Fibroblast of gingiva (primary cell): Measurements from ENCODE around the gene EXOC5.
"Not testable (repeated sequence)": the region's sequence is repeated elsewhere in the genome, so short reads cannot be mapped to it uniquely, and the experiment has no call there.

ENCODE experiments used
- DNase-seq: peaks from one replicate; pipeline ENCODE4 v3.0.0-alpha.2; 2011; ENCODE audit warnings: low read depth

EXOC5 gene

GRCh38 chr14:57259672-57260071 is 9.0 kb downstream of the EXOC5 start:
- no peak for DNase-seq

- not testable (repeated sequence) for DNase-seq
Measured at GRCh38 chr14:57258221-57258620, 10.5 kb downstream of the EXOC5 start.

GRCh38 chr14:57254884-57255283 is 13.8 kb downstream of the EXOC5 start:
- DNase-seq: no peak

GRCh38 chr14:57246933-57247657 is 21.6 kb downstream of the EXOC5 start:
- no peak for DNase-seq

GRCh38 chr14:57245941-57246340 is 22.8 kb downstream of the EXOC5 start:
- DNase-seq: no peak

GRCh38 chr14:57244106-57244505 is 24.6 kb downstream of the EXOC5 start:
- peak; percentile 59 for DNase-seq

GRCh38 chr14:57243320-57243719 is 25.4 kb downstream of the EXOC5 start:
- DNase-seq: no peak

GRCh38 chr14:57240115-57240514 is 28.6 kb downstream of the EXOC5 start:
- DNase-seq: not testable (repeated sequence)

GRCh38 chr14:57232006-57232405 is 36.7 kb downstream of the EXOC5 start:
- DNase-seq: no peak

- not testable (repeated sequence) for DNase-seq
Measured at GRCh38 chr14:57228320-57228719, 40.4 kb downstream of the EXOC5 start.

- DNase-seq: no peak
Measured at GRCh38 chr14:57227083-57227482, 41.6 kb downstream of the EXOC5 start.

GRCh38 chr14:57221931-57222330 is 46.8 kb downstream of the EXOC5 start:
- no peak for DNase-seq

GRCh38 chr14:57212919-57213318 is 55.8 kb downstream of the EXOC5 start:
- DNase-seq: no peak

- DNase-seq: peak; percentile 22
Measured at GRCh38 chr14:57209561-57209960, 59.1 kb downstream of the EXOC5 start.

- peak; percentile 6 for DNase-seq
Measured at GRCh38 chr14:57205938-57206337, 62.8 kb downstream of the EXOC5 start.

GRCh38 chr14:57202672-57203071 is 66.0 kb downstream of the EXOC5 start:
- DNase-seq: not testable (repeated sequence)

- peak; percentile 41 for DNase-seq
Measured at GRCh38 chr14:57199921-57200320, 68.8 kb downstream of the EXOC5 start.

- peak; percentile 39 for DNase-seq
Measured at GRCh38 chr14:57189070-57189469, 79.6 kb downstream of the EXOC5 start.

GRCh38 chr14:57182760-57183503 is 85.8 kb downstream of the EXOC5 start:
- DNase-seq: peak; percentile 45

- DNase-seq: no peak
Measured at GRCh38 chr14:57179273-57179672, 89.4 kb downstream of the EXOC5 start.

- DNase-seq: no peak
Measured at GRCh38 chr14:57174466-57174865, 94.2 kb downstream of the EXOC5 start.

- no peak for DNase-seq
Measured at GRCh38 chr14:57171903-57172302, 96.8 kb downstream of the EXOC5 start.

GRCh38 chr14:57171363-57171762 is 97.3 kb downstream of the EXOC5 start:
- DNase-seq: no peak
